Pulmonary artery endothelial cell (primary cell): ENCODE results near the gene WDR47. TPM values are rescaled to one million over a fixed set of nuclear protein-coding genes. Genes with fewer than 3 reads are reported as not detected.
"Not testable (repeated sequence)": the region's sequence is repeated elsewhere in the genome, so short reads cannot be mapped to it uniquely, and the experiment has no call there.

ENCODE experiments used
- DNase-seq: peaks from one replicate; pipeline ENCODE4 v3.0.0-alpha.2; 2011; ENCODE audit warnings: low read depth, low spot score
- total RNA-seq: library from RNA; depleted of rRNA; stranded (reverse); fragments of >200 nt; gene quantifications from 2 replicates; pipeline ENCODE4 v1.2.3, GENCODE V29; 2014

The WDR47 gene
- total RNA-seq, 1 donor from 2014 or later, result 18.7 TPM

GRCh38 chr1:108963052-108963686 is 78.7 kb downstream of the WDR47 start, which contains the start of gene CLCC1:
CLCC1 (minus strand) TSS chr1:108963484; CDS start chr1:108950437, 13,047 bp downstream.
- DNase-seq, result peak; percentile 51

GRCh38 chr1:108962681-108963051 is 79.2 kb downstream of the WDR47 start:
- no peak for DNase-seq

GRCh38 chr1:108961752-108962486 is 80.0 kb downstream of the WDR47 start:
- DNase-seq, result no peak

GRCh38 chr1:108961198-108961597 is 80.7 kb downstream of the WDR47 start:
- DNase-seq, result no peak

GRCh38 chr1:108960719-108961118 is 81.2 kb downstream of the WDR47 start:
- no peak for DNase-seq

- DNase-seq, result no peak
These were observed 84.0 kb downstream of the WDR47 start for GRCh38 chr1:108957888-108958287.

- DNase-seq, result no peak
These were observed 86.0 kb downstream of the WDR47 start for GRCh38 chr1:108955881-108956280.

GRCh38 chr1:108955111-108955510 is 86.8 kb downstream of the WDR47 start:
- DNase-seq, result no peak

GRCh38 chr1:108953452-108953851 is 88.5 kb downstream of the WDR47 start:
- no peak for DNase-seq

GRCh38 chr1:108951242-108951641 is 90.7 kb downstream of the WDR47 start:
- DNase-seq, result no peak

GRCh38 chr1:108949044-108949443 is 92.9 kb downstream of the WDR47 start:
- no peak for DNase-seq

GRCh38 chr1:108947871-108948525 is 93.9 kb downstream of the WDR47 start:
- DNase-seq, result no peak

GRCh38 chr1:108936170-108936569 is 105.7 kb downstream of the WDR47 start:
- no peak for DNase-seq

GRCh38 chr1:108933944-108934343 is 108.0 kb downstream of the WDR47 start:
- no peak for DNase-seq

GRCh38 chr1:108927565-108927964 is 114.3 kb downstream of the WDR47 start:
- DNase-seq, result not testable (repeated sequence)

- DNase-seq, result no peak
These were observed 116.0 kb downstream of the WDR47 start for GRCh38 chr1:108925920-108926319.

Other genes with a start within 250 kb of the WDR47 start
- gene AKNAD1, start 185.0 kb downstream of the WDR47 start, total RNA-seq, result not detected in 2 replicates
- 15.2 and 27.4 TPM in 2 replicates for gene GPSM2, start 165.1 kb downstream of the WDR47 start, total RNA-seq
- 27.4 and 31.1 TPM in 2 replicates for gene CLCC1, start 78.6 kb downstream of the WDR47 start, total RNA-seq
- 68.0 and 145 TPM in 2 replicates for gene TAF13, start 33.9 kb upstream of the WDR47 start, total RNA-seq
- gene TMEM167B, start 48.7 kb upstream of the WDR47 start, total RNA-seq, result 24.4 and 29.6 TPM in 2 replicates
- 0.21 and 0.26 TPM in 2 replicates for gene ELAPOR1, start 72.0 kb upstream of the WDR47 start, total RNA-seq
- gene SARS1, start 171.8 kb upstream of the WDR47 start, total RNA-seq, result 232 and 251 TPM in 2 replicates
- 1.1 and 1.3 TPM in 2 replicates for gene CELSR2, start 207.4 kb upstream of the WDR47 start, total RNA-seq
- gene PSRC1, start 241.0 kb upstream of the WDR47 start, total RNA-seq, result 5.5 and 12.8 TPM in 2 replicates